Natural killer cell (primary cell): Measurements from ENCODE around the gene UMAD1. TPM values are rescaled to one million over a fixed set of nuclear protein-coding genes. Genes with fewer than 3 reads are reported as not detected.

Experiments used
- ATAC-seq, 3 donors: fragments of 150-1000 bp in 2 of 3; fragments of 200-7000 bp in 1 of 3; cut with Tn5 transposase; 1 replicate in 1 of 3; 2 replicates in 2 of 3; pipeline ENCODE4 v1.10.0; 2021; ENCODE audit warnings: mild to moderate bottlenecking in 2 of 3, moderate library complexity in 2 of 3
- DNase-seq, 2 donors: peaks; one replicate each; pipeline versions ENCODE4 v3.0.0 to v3.0.0-alpha.2; 2013 to 2021; ENCODE audit warnings: mixed read lengths in 1 of 2
- H3K27ac ChIP-seq: one replicate; pipeline ENCODE4 v1.5.1; 2013; ENCODE audit warnings: mild to moderate bottlenecking, low read length
- H3K27me3 ChIP-seq: one replicate; pipeline ENCODE4 v1.6.1; 2013; ENCODE audit warnings: low read length; ENCODE audit not compliant: control insufficient read depth, insufficient read depth
- H3K36me3 ChIP-seq: one replicate; pipeline ENCODE4 v1.6.1; 2013; ENCODE audit warnings: low read length; ENCODE audit not compliant: control insufficient read depth, insufficient read depth
- H3K4me1 ChIP-seq: one replicate; pipeline ENCODE4 v1.6.1; 2013; ENCODE audit warnings: low read length; ENCODE audit not compliant: control insufficient read depth, insufficient read depth
- H3K4me3 ChIP-seq: one replicate; pipeline ENCODE4 v1.5.1; 2013; ENCODE audit warnings: low read length
- H3K9me3 ChIP-seq: one replicate; pipeline ENCODE4 v1.6.1; 2013; ENCODE audit warnings: low read length; ENCODE audit not compliant: control insufficient read depth, insufficient read depth
- H3K27ac Mint-ChIP-seq, 2 donors: one replicate each; pipeline ENCODE4 v1.8.0; 2022; ENCODE audit warnings: mild to moderate bottlenecking in 2 of 2, mixed read lengths in 2 of 2, moderate library complexity in 1 of 2
- H3K27me3 Mint-ChIP-seq, 2 donors: one replicate each; pipeline ENCODE4 v1.8.0; 2022; ENCODE audit warnings: low read depth in 2 of 2, mixed read lengths in 2 of 2
- H3K36me3 Mint-ChIP-seq: one replicate; pipeline ENCODE4 v1.8.0; 2022; ENCODE audit warnings: mixed read lengths
- H3K4me1 Mint-ChIP-seq, 2 donors: one replicate each; pipeline ENCODE4 v1.8.0; 2022; ENCODE audit warnings: mixed read lengths in 2 of 2
- H3K4me3 Mint-ChIP-seq: one replicate; pipeline ENCODE4 v1.8.0; 2022; ENCODE audit warnings: mild to moderate bottlenecking, moderate library complexity, mixed read lengths
- H3K9me3 Mint-ChIP-seq, 2 donors: one replicate each; pipeline ENCODE4 v1.8.0; 2022; ENCODE audit warnings: mixed read lengths in 2 of 2
- WGBS: methylation state at CpG from one replicate; pipeline ENCODE4 v1.1.7; 2013; ENCODE audit warnings: missing lambda C conversion rate; ENCODE audit not compliant: insufficient coverage; 5-methylcytosine and 5-hydroxymethylcytosine counted together
- intact Hi-C: fragments of 100-400 bp; cut with micrococcal nuclease; formaldehyde crosslinking; loops from one replicate; pipeline ENCODE4 v1.14.2; 2022
- total RNA-seq, 4 donors: library from RNA; stranded (reverse); fragments of 120-200 nt in 1 of 4; gene quantifications; one replicate each; pipeline versions ENCODE4 v1.2.3 to v1.2.4, GENCODE V29; 2013 to 2022
- TF ChIP-seq, protein P1 (sequence below): fragments of 200-600 bp; IDR thresholded peaks from one replicate; pipeline ENCODE4 v1.8.0; 2022; ENCODE audit warnings: antibody characterized with exemption

The UMAD1 gene
- total RNA-seq, 3 donors from 2014 or later (not counting 1 experiment from before 2014, with no cell fraction given): 12.3 to 16.5 (median 14.6) TPM

DNA sequence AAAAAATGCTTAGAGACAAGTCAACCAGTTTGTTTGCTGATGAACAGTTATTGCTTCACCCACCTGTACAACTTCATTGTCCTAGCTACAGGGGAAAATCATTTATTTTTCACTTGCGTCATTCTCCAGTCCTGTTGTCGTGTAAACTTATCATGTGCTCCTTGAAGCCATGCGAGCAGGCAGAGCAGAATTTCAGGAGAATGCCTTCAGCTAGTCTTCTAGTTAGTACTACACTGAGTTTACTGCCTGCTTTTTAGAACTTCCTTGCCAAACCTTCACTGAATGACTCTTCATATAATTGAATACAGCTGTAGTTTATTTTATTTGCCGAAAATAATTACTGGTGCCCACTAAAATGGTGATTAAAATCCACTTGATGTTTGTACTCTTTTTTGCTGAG lies 62.3 kb downstream of the UMAD1 start:
- ATAC-seq: no peak
- no peaks in the 10 kb centered on the region for H3K9me3 Mint-ChIP-seq
- peaks cover 16 to 26% of the 10 kb centered on the region in 2 donors for H3K4me1 Mint-ChIP-seq

DNA sequence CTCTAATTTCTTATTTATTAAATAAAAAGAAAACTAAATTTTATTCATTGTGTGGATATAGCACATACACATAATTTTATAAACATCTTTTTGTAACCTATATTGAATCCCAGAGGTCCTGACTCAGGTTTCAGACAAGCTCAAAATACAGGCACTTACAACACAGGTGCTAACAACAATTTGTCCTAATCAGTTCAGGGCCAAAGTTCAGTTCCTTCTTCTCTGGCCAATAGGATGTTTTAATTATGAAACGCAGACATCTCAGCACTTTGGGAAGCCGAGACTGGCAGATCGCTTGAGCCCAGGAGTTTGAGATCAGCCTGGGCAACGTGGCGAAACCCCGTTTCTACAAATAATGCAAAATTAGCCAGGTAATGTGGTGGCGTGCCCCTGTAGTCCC lies 62.9 kb downstream of the UMAD1 start:
- peaks cover 16 to 26% of the 10 kb centered on the region in 2 donors for H3K4me1 Mint-ChIP-seq
- no peak overlapping the region for H3K4me3 ChIP-seq
- no peaks in the 10 kb centered on the region for H3K27me3 Mint-ChIP-seq
- intact Hi-C loops: no loop called here
- no peaks in the 10 kb centered on the region for H3K36me3 ChIP-seq
- H3K9me3 ChIP-seq: no peaks in the 10 kb centered on the region
- no peaks in the 10 kb centered on the region for H3K9me3 Mint-ChIP-seq
- TF ChIP-seq, protein P1, sequence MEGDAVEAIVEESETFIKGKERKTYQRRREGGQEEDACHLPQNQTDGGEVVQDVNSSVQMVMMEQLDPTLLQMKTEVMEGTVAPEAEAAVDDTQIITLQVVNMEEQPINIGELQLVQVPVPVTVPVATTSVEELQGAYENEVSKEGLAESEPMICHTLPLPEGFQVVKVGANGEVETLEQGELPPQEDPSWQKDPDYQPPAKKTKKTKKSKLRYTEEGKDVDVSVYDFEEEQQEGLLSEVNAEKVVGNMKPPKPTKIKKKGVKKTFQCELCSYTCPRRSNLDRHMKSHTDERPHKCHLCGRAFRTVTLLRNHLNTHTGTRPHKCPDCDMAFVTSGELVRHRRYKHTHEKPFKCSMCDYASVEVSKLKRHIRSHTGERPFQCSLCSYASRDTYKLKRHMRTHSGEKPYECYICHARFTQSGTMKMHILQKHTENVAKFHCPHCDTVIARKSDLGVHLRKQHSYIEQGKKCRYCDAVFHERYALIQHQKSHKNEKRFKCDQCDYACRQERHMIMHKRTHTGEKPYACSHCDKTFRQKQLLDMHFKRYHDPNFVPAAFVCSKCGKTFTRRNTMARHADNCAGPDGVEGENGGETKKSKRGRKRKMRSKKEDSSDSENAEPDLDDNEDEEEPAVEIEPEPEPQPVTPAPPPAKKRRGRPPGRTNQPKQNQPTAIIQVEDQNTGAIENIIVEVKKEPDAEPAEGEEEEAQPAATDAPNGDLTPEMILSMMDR: no peak
- H3K27ac Mint-ChIP-seq: no peak overlapping the region
- no peaks in the 10 kb centered on the region for H3K36me3 Mint-ChIP-seq
- H3K4me3 Mint-ChIP-seq: no peak overlapping the region
- H3K4me1 ChIP-seq: no peaks in the 10 kb centered on the region
- H3K27ac ChIP-seq: no peak overlapping the region
- 98% methylated on average over 7 of the region's 7 CpGs for WGBS
- ATAC-seq (no peak), DNase-seq (no peak)
- H3K27me3 ChIP-seq: no peaks in the 10 kb centered on the region

More for the DNA sequence above, 62.3 kb downstream of the UMAD1 start:
- Histone ChIP-seq H3K36me3 (no peaks in the 10 kb centered on the region), H3K9me3 (no peaks in the 10 kb centered on the region), H3K4me1 (no peaks in the 10 kb centered on the region), H3K4me3 (no peak overlapping the region), H3K27me3 (no peaks in the 10 kb centered on the region), H3K27ac (no peak overlapping the region)
- Mint-ChIP-seq H3K4me3 (no peak overlapping the region), H3K36me3 (no peaks in the 10 kb centered on the region), H3K27me3 (no peaks in the 10 kb centered on the region), H3K27ac (no peak overlapping the region)
- intact Hi-C loops: no loop called here
- DNase-seq: no peak
- WGBS: 98% methylated on average over 4 of the region's 4 CpGs
- TF ChIP-seq, protein P1: no peak

DNA sequence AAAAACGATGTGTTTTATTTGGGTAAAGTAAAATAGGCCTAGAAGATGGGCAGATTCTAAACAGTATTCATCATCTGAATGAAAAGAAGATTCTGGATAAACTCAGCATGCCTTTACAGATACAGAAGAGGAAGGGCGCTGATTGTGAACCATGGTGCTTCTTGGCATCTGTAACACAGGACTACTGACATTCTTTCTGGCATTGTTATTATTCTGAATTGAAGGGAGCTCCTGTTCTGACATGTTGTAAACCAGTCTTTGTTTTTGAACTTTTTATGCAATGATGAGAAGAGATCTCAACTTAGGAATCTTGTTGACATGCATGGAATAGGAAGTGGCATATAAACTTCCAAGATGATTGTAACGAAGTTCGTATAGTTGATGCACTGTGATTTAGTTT lies 64.3 kb downstream of the UMAD1 start:
- H3K4me1 Mint-ChIP-seq: peaks cover 11 to 21% of the 10 kb centered on the region in 2 donors
- H3K36me3 Mint-ChIP-seq: no peaks in the 10 kb centered on the region
- intact Hi-C loops: no loop called here
- no peak overlapping the region for H3K27ac Mint-ChIP-seq
- Histone ChIP-seq H3K36me3 (no peaks in the 10 kb centered on the region), H3K4me1 (no peaks in the 10 kb centered on the region), H3K9me3 (no peaks in the 10 kb centered on the region), H3K4me3 (no peak overlapping the region), H3K27ac (no peak overlapping the region), H3K27me3 (no peaks in the 10 kb centered on the region)
- 100% methylated on average over 2 of the region's 4 CpGs for WGBS
- no peak for ATAC-seq
- no peak for DNase-seq
- no peaks in the 10 kb centered on the region for H3K9me3 Mint-ChIP-seq
- no peaks in the 10 kb centered on the region for H3K27me3 Mint-ChIP-seq
- H3K4me3 Mint-ChIP-seq: no peak overlapping the region
- TF ChIP-seq, protein P1: no peak

DNA sequence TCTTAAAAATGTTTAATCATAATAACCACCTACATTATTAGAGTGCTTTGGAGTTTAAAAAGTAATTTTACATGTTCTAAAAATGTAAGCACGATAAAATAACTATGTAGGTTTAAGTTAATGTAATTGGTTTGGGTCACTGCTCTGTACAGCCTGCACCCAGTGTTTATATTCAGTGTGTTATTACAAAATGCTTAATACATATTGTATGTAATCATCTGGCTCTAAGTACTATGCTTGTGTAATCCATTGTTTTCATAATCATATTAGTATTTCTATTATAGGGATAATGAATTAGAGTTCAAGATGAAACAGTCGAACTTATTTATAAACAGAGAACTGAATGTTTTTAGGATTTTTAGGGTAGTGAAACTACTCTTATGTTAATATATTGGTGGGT lies 64.8 kb downstream of the UMAD1 start:
- Histone ChIP-seq H3K27me3 (no peaks in the 10 kb centered on the region), H3K4me3 (no peak overlapping the region), H3K27ac (no peak overlapping the region), H3K4me1 (no peaks in the 10 kb centered on the region), H3K36me3 (no peaks in the 10 kb centered on the region), H3K9me3 (no peaks in the 10 kb centered on the region)
- WGBS: no CpG with 5 or more reads among the region's 2 CpGs
- Mint-ChIP-seq H3K9me3 (no peaks in the 10 kb centered on the region), H3K27me3 (no peaks in the 10 kb centered on the region), H3K4me1 (peaks cover 7 to 18% of the 10 kb centered on the region in 2 donors), H3K36me3 (no peaks in the 10 kb centered on the region), H3K27ac (no peak overlapping the region), H3K4me3 (no peak overlapping the region)
- TF ChIP-seq, protein P1: no peak
- intact Hi-C loops: no loop called here
- ATAC-seq (no peak), DNase-seq (no peak)
